Body of pancreas (tissue), 4 donors: ENCODE measurements around the gene TLR9.

Source experiments
- POLR2A ChIP-seq, 3 donors: fragments of 450-650 bp; IDR thresholded peaks; one replicate each; pipeline ENCODE4 v1.6.1; 2016; ENCODE audit warnings: antibody characterized with exemption in 3 of 3, mild to moderate bottlenecking in 2 of 3
- TF ChIP-seq, protein P1 (sequence below), 7 experiments: fragments of 450-650 bp in 4 of 7; fragments of 200-600 bp in 3 of 7; sonication (generic) in 3 of 7; IDR thresholded peaks; one replicate each; pipeline ENCODE4 v1.5.1; 2016 to 2019; ENCODE audit warnings: antibody characterized with exemption in 7 of 7

- TF ChIP-seq, protein P1, sequence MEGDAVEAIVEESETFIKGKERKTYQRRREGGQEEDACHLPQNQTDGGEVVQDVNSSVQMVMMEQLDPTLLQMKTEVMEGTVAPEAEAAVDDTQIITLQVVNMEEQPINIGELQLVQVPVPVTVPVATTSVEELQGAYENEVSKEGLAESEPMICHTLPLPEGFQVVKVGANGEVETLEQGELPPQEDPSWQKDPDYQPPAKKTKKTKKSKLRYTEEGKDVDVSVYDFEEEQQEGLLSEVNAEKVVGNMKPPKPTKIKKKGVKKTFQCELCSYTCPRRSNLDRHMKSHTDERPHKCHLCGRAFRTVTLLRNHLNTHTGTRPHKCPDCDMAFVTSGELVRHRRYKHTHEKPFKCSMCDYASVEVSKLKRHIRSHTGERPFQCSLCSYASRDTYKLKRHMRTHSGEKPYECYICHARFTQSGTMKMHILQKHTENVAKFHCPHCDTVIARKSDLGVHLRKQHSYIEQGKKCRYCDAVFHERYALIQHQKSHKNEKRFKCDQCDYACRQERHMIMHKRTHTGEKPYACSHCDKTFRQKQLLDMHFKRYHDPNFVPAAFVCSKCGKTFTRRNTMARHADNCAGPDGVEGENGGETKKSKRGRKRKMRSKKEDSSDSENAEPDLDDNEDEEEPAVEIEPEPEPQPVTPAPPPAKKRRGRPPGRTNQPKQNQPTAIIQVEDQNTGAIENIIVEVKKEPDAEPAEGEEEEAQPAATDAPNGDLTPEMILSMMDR (IDR thresholded peaks at IDR 0.05) = no peak
- TF ChIP-seq POLR2A (IDR thresholded peaks at IDR 0.05) = no peak
Measured at GRCh38 chr3:52197499-52197841, 28.0 kb downstream of the TLR9 start.
